Activated T-cell treated with anti-CD3 and anti-CD28 coated beads for 1 hour (primary cell): ENCODE data around the gene LENG9.
"Not testable (repeated sequence)": the region's sequence is repeated elsewhere in the genome, so short reads cannot be mapped to it uniquely, and the experiment has no call there.

Experiments
- DNase-seq: peaks from one replicate; pipeline ENCODE4 v3.0.0-alpha.2; 2020; ENCODE audit warnings: low read depth

The LENG9 gene

DNA sequence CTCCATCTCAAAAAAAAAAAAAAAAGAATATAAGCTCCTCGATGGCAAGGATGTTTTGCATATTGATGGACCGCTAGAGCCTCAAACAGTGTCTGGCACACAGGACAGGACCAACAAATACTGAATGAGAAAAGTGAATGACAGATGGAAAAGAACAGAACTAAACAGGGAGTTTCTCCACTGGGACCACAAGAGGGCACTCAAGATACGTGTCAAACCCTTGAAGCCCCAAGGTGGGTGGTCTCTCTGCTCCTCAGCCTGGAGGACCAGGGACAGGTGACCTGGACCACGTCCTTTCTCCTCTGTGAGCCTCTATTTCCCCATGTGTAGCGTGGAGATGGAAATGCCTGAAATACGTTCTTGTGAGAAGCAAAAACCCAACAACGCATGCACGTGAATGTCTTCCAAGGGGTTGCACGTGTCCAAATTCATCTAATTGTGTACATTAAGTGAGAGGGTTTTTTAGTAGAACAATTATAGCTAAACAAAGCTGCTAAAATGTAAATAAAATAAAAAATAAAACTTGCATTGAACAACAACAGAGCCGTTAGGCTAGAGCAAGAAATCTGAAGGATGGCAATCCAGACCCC, 15.2 kb upstream of the LENG9 start:
- DNase-seq = no peak

DNA sequence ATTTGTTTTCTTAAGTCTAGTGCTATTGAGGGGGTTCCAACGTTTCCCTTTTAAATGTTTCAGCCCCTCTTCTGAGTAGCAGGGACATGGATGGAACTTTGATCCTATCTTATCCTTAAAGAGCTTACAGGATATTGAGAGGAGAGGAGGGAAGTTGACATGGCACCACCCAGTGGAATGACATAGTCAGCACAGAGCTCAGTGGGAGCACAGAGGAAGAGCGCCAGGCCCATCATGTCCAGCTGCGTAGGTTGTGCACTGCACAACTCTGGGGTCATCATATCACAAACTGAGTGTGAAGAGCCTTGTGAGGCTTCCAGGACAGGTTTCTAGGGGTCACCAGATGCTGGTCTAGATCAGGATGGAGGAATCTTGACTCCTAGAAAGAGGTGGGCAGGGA, 14.1 kb upstream of the LENG9 start:
- no peak for DNase-seq

DNA sequence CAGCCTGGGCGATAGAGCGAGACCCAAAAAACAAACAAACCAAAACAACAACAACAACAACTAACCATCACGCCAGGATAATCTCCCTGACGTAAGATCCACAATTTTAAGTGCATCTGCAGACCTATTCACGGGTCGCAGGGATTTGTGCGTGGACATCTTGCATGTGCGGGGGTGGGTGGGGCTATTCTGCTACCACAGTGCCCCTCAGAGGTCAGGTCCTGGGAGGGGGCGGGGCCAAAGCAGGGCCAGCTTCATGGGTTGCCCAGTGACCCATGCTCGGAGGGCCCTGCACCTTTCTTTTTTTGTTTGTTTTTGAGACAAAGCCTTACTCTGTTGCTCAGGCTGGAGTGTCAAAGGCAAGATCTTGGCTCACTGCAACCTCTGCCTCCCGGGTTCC, 12.1 kb upstream of the LENG9 start:
- no peak for DNase-seq

DNA sequence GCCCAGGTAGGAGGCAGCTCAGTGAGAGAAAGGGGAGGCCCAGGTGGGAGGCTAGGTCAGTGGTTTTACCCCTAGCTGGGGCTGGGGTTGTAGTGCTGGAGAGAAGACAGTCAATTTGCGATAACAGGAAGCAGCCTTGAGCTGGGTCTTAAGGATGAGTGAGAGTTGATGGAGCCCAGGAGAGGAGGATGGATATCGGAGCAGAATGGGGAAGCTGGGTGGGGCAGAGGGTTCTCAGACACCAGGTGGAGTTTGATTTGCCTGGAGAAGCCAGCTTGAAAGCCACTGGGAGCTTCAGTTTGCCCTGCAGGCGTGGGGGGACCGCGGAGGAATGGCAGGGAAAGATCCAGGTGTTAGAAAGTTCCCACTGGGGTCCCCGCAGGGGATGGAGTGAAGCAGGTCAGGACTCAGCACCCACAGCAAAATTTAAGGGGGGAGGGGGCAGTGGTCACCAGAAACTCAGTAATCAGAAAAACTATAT, 10.4 kb upstream of the LENG9 start:
- no peak for DNase-seq

DNA sequence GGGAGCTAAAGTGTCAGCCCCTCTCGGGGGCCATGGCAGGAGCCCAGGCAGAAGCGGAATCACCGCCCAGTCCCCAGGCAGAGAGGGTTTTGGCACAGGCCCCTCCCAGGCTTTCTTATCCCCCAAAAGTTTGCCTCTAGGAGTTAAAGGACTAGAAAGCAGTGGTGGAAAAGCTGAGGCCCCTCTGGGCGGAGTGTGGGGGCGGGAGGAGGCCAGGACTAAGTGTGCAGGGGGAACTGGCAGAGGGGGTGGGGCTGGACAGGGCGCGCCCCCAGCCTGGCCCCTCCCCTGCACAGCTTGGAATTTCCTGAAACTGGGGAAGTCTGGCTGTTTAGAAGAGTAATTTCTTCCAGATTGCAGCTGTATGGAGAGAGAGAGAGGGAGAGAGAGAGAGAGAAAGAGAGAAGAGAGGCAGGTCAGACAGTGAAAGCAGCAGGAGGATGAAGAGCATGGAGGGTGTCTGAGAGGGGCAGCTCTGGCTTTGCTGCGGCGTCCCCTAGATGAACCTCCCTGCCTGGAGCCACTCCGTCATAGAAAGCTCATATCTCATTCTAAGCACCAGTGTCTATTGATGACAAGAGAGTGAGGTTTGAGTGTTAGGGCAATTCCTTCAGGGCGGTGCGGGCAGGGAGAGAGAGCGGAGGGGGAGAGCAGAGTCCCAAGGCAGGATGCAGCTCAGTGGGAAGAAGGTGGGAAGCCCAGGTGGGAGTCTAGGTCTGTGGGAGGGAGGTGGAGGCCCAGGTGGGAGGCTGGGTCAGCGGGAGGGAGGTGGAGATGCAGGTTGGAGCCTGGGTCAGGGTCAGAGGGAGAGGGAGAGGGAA, 9.7 kb upstream of the LENG9 start, which contains the start of gene CDC42EP5:
Gene CDC42EP5, minus strand, starts transcription at position 226 of the 821 bp plus-strand sequence. CDS start 7,749 bp downstream, outside the sequence.
- no peak for DNase-seq

DNA sequence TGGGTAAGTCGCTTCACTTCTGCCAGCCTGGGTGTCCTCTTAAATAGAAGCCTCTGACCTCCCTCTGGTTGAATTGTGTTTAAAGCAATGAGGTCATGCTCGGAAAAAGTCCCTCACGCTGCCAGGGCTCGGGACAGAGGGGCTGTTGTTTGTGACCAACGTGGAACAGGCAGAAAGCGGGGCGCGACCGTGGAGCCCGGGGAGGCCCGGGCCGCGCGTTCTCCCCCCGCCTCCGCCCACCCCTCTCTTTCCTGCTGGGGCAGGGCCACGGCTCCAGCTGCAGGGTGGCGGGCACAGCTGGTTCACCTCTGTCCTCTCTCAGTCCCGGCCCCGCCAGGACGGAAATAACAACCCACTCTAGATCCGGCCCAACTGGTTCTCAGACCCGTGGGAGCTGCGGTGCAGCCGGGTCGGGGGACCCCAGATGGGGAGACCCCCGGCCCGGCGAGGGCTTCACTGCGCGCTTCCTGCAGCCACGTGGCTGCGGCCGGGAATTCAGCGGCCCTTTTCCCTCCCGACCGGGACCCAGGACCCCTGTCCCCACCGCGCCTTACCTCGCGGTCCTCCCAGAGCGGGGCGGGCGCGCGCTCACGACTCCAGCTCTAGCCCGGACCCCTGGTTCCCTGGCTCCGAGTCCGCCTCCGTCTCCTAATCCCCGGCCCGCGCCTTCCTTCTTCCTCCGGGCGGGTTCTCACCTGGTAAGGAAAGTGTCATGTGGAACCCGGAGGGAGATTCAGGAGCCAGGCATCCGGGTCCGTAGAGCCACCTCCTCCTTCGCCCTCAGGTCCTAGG, 7.6 kb upstream of the LENG9 start:
- DNase-seq = no peak

DNA sequence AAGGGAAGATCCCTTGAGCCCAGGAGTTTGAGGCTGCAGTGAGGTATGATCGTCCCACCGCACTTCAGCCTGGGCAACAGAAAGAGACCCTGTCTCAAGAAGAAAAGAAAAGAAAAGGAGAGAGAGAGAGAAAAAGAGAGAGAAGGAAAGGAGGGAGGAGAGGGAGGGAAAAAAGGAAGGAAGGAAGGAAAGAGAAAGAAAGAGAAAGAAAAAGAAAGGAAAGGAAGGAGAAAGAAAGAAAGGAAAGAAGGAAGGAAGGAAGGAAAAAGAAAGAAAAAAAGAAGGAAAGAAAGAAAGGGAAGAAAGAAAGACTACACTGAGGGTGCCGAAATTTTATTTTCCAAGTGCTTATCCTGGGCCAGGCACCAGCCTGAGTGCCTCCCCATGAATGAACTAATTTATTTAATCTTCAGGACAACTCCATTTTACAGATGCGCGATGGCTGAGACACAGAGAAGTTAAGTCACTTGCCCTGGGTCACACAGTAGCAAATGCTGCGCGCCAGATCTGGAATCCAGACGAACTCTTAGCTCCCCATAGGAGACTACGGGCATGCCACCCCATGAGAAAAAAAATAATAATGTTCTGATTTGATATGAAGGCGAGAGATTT, 6.8 kb upstream of the LENG9 start:
- no peak for DNase-seq

DNA sequence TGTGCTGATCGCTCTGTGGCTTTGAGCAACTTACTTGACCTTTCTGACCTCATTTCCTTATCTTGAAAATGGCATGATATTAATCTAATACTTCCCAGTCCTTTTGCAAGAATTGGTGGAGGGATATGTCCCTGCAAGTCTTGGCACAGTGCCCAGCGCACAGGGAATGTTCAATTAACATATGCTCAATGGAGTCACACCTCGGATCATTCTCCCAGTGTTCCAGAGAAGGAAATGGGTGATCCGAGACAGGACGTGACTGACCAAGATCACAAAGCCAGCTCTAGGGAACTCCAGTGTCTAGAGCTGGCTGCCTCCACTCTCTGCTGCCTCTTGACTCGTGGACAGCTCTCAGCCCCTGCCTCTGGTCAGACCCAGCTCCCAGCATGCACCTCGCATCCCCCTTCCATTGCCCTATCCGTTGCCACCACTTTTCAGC, 5.9 kb upstream of the LENG9 start:
- DNase-seq = no peak

DNA sequence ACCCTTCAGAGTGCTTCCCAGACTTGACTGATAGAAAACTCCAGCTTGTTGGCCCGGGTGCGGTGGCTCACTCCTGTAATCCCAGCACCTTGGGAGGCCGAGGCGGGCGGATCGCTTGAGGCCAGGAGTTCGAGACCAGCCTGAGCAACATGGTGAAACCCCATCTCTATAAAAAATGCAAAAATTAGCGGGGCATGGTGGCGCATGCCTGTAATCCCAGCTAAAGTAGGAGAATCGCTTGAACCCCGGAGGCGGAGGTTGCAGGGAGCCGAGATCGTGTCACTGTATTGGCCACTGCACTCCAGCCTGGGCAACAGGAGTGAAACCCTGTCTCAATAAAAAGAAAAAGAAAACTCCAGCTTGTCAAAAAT, 2.5 kb upstream of the LENG9 start:
- DNase-seq = not testable (repeated sequence)

DNA sequence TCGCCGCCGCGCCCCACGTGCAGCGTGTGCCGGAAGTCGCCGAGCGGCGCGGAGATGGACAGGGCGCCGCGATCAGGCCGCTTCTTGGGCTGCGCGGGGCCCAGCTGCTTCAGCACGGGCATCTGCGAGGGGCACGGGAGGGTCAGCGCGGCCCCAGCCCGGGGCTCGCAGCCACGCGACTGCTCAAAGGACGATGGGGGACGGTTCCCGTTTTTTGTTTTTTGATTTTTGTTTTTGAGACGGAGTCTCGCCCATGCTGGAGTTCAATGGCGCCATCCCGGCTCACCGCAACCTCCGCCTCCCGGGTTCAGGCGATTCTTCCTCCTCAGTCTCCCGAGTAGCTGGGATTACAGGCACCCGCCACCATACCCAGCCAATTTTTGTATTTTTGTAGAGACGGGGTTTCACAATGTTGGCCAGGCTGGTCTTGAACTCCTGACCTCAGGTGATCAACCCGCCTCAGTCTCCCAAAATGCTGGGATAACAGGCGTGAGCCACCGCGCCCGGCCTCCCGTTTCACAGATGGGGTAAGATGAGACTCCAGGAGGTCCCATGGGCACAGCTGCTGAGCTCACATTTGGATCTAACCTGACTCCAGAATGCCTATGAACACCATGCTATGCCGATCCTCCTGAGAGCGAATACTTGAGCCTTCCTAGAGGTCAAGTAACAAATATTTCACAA, 2.0 kb upstream of the LENG9 start:
- no peak for DNase-seq

DNA sequence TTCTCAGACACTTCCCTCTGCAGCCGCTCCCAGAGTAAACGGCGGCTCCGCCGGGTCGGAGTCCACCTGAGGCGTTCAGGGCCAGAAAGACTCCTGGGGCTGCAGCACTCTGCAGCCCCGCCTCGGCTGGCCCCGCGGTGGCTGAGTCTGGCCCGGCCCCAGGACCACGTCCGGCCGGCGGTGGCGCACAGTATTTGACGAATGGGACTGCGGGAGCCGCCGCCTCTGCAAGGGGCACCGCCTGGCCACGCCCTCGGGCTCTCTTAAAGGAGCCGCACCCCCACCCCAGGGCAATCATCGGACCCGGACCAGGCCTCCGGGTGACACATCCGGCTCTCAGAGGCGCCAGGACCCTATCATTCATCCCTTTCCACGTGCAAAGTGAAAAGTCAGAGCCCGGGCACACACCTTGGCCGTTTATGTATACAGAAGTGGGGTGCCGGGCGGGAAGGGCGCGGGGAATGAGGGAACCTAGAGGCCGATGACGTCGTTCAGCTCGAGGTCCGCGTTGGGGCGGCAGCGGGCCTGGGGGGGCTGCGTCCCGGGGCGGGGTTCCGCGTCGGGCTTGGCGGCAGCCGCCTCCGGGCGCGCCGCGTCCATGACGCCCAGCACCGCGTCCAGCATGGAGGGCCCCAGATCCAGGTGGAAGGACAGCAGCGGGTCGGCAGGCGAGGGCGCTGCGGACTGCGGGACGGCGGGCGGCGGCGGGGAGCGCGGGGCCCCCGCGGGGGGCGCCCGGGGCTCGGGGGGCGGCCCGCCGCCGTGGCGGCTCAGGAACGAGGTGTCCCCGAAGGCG, 1.2 kb upstream of the LENG9 start:
- peak; percentile 49 for DNase-seq

DNA sequence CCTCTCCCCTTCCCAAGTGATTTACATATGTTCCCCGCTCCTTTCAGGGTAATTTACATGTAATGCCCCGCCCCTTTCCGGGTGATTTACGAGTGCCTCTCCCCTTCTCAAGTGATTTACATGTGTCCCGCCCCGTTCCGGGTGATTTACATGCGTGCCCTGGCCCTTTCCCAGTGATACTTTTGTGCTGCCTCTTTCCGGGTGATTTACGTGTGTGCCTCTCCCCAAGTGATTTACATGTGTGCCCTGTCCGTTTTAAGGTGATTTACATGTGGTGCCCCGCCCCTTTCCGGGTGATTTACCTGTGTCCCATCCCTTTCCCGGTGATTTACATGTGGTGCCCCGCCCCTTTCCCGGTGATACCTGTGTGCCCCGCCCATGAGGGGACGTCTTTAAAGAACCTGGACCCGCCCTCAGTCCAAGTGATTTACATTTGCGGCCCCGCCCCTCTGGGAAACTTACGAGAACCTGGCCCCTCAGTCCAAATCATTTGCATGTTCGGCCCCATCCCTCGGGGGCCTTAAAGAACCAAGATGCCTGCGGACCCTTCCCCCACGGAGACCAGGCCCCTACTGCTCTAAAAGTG, 559 bp upstream of the LENG9 start:
- peak; percentile 61 for DNase-seq

DNA sequence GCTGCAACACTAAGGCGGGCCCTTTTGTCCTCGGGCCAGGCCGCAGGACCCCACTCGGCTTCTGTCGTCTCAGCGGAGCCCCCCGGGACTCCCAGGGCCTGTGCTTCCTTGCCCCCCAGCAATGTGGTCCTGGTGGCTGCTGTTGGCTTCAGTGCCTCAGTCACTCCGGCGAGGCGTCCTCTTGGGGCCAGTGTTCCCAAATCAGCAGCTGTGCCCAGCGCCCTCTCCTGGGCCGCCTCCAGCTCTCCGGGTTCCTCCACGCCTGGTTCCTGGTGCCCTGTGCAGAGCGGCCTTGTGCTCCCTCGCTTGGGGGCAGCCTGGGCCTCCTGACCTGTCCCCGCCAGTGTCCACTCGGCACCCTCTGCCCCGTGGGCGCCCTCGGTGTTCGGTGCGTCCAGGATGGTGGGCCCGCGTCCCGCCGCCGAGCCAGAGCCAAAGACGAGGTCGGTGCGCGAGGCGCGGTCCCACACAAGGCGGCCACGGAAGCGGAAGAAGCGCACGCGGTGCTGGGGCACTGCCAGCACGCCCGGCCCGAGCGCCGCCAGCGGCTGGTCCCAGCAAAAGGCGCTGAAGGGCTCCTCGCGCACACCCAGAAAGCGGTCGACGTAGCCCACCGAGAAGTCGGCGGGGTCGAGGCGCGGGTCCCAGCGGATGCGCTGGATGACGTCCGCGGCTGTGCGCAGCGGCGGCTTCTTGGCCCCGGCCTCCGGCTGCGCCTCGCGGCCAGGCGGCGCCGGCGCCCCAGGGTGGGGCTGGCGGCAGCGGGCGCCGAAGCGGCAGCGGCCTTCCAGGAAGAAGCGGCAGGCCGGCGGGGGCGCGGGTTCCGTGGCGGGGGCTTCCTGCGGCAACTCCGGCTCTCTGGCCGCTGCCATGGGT, 685 bp downstream of the LENG9 start:
- DNase-seq = peak; percentile 54

DNA sequence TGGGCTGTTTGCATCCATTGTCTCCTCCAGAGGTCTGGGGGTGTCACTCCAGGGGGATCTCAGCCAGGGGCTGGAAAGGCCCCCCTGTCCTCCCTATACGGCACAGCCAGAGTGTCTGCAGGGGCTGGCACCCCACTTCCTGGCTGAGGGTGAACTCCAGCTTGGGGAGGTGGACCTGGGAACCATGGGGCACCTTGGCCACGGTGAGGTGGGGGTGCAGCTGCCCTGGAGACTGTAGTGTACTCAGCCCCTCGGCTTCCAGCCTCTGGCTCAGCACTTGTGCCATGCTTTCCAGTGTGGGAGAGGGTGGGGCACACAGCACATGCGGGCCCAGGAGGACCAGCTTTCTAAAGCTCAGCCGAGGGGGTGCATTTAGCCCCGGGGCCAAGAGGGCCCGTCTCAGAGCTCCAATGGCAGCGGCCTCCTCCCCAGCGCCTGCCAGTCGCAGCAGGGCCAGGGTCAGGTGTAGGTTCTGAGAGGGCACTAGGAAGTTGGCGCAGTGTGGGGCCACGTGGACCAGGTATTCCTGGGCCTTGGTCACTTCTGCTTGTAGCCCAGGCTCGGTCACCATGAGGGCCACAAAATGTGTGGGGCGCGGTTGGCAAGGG, 1.4 kb downstream of the LENG9 start:
- no peak for DNase-seq

DNA sequence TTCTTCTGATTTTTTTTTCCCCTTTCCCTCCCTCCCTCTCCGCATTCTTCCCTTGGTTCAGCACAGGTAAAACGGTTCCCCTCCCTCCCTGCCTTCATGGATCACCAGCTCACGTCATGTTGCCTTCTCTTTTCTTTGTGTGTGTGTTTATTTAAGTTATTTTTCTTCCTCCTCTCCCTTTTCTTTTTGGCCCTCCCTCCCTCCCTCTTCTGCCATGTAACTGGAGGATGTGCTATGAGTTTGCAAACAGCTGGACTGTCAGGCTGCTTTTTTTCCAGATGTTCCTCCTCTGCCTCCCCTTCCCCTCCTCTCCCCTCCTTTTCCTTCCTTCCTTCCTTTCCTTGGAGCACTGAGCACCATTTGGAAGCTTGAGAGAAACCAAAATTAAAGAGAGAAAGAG, 2.0 kb downstream of the LENG9 start:
- no peak for DNase-seq

DNA sequence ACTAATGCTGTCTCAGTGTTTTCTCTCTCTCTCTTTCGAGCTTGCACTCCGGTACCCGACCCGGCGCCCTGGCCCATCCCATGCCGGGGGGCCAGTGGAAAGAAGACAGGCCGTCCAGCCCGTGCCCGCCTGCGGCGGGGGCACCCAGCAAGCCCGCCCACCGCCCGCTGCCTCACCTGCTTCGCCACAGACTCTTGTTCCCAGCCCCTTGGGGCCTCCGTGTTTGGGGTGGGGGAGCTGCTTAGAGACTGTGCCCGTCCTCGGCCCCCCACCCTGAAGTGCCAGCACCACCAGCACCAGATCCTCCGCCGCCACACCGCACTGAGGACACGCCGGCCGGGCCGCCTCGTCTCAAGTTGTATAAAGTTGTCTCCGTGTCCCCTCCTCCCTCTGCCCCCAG, 2.4 kb downstream of the LENG9 start:
- DNase-seq = no peak

DNA sequence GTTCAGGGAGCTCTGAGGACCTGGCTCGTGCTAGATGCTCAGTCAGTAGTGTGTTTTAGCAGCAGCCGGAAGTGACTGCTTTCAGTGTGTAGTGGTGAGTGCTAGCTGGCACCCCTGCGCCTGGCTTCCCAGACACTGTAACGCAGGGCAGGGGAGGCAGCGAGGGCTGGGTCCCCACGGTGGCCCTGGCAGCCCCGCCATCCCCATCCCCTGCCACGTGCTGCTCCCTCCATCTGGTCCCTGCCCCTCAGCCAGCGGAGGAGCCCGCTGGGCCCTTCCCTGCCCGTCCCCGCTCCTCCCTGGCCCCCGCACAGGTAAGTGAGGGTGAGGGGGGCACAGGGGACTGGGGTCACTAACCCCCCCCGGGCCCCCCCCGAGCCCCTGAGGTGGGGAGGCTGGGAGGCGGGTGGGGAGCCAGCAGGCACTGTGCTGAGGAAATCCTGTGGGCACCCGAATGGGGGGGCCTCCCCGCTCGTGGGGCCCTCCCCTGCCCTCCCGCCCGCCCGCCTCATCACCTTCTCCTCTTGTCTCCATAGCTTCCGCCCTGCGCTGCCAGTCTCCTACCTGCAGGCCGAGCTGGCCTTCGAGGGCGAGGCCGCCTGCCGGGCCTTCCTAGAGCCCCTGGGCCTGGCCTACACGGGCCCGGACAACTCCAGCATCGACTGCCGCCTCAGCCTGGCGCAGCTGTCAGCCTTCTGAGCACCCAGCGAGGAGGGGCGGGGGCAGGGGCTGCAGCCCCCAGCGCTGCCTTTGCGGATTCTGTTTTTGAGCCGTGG, 3.2 kb downstream of the LENG9 start:
- DNase-seq = no peak
